LoVo (cell line): ENCODE measurements around the gene CUL7.
"Not testable (repeated sequence)": the region's sequence is repeated elsewhere in the genome, so short reads cannot be mapped to it uniquely, and the experiment has no call there.

Experiments
- DNase-seq: peaks from one replicate; pipeline ENCODE4 v3.0.0-alpha.2; 2016; ENCODE audit warnings: low spot score

The CUL7 gene

GRCh38 chr6:43053545-43054205 lies at the start of gene CUL7:
Gene CUL7 (minus strand): TSS chr6:43053851. CDS start chr6:43052788, 1,063 bp downstream.
- peak; percentile 98 for DNase-seq

- DNase-seq = no peak
Measured at GRCh38 chr6:43101497-43101896, 47.8 kb upstream of the CUL7 start.

GRCh38 chr6:43097502-43097901 lies 43.9 kb upstream of the CUL7 start:
- no peak for DNase-seq

GRCh38 chr6:43097098-43097489 lies 43.4 kb upstream of the CUL7 start:
- DNase-seq = no peak

GRCh38 chr6:43096451-43097097 lies 42.9 kb upstream of the CUL7 start:
- no peak for DNase-seq

GRCh38 chr6:43095939-43096338 lies 42.3 kb upstream of the CUL7 start:
- DNase-seq = no peak

GRCh38 chr6:43093436-43094289 lies 40.0 kb upstream of the CUL7 start:
- DNase-seq = no peak

GRCh38 chr6:43092635-43093034 lies 39.0 kb upstream of the CUL7 start:
- DNase-seq = no peak

GRCh38 chr6:43091436-43091991 lies 37.9 kb upstream of the CUL7 start:
- DNase-seq = no peak

GRCh38 chr6:43091020-43091419 lies 37.4 kb upstream of the CUL7 start:
- DNase-seq = no peak

GRCh38 chr6:43090559-43090956 lies 36.9 kb upstream of the CUL7 start:
- no peak for DNase-seq

- DNase-seq = no peak
Measured at GRCh38 chr6:43089874-43090558, 36.4 kb upstream of the CUL7 start.

- DNase-seq = no peak
Measured at GRCh38 chr6:43089467-43089866, 35.8 kb upstream of the CUL7 start.

- DNase-seq = no peak
Measured at GRCh38 chr6:43088654-43089056, 35.0 kb upstream of the CUL7 start.

- DNase-seq = no peak
Measured at GRCh38 chr6:43086022-43086658, 32.5 kb upstream of the CUL7 start.

GRCh38 chr6:43082806-43083655 lies 29.4 kb upstream of the CUL7 start:
- no peak for DNase-seq

- DNase-seq = not testable (repeated sequence)
Measured at GRCh38 chr6:43081922-43082321, 28.3 kb upstream of the CUL7 start.

- no peak for DNase-seq
Measured at GRCh38 chr6:43081043-43081442, 27.4 kb upstream of the CUL7 start.

GRCh38 chr6:43078691-43079090 lies 25.0 kb upstream of the CUL7 start:
- DNase-seq = no peak

GRCh38 chr6:43077981-43078511 lies 24.4 kb upstream of the CUL7 start:
- no peak for DNase-seq
